PC-3 (cell line): Measurements from ENCODE around the gene RIPOR2. TPM values are rescaled to one million over a fixed set of nuclear protein-coding genes. Genes with fewer than 3 reads are reported as not detected.

Source experiments
- ATAC-seq: fragments of 200-7000 bp; cut with Tn5 transposase; 2 replicates; pipeline ENCODE4 v1.9.1; 2020; ENCODE audit warnings: mild to moderate bottlenecking, moderate library complexity
- BruUV-seq: library from RNA; stranded (reverse); fragments of 400-500 nt; replicated peaks from 2 replicates; lab custom pipeline; 2021; lab: Mats Ljungman, UMichigan
- CTCF ChIA-PET: fragments of 300-600 bp; sonication (Branson Sonifier 250); formaldehyde crosslinking; loops from one replicate; lab custom pipeline; 2022; ENCODE audit warnings: antibody characterized with exemption; lab: Charles Lee
- POLR2A ChIA-PET: fragments of 300-600 bp; sonication (Branson Sonifier 250); formaldehyde crosslinking; loops from one replicate; lab custom pipeline; 2022; ENCODE audit warnings: antibody characterized with exemption; ENCODE audit not compliant: unreplicated experiment; lab: Charles Lee
- DNase-seq: peaks from one replicate; pipeline ENCODE4 v3.0.0-alpha.2; 2015
- H2AFZ ChIP-seq: fragments of 300-600 bp; sonication (generic); 2 replicates; pipeline ENCODE4 v1.6.0; 2016; ENCODE audit warnings: antibody characterized with exemption, low read length
- H3F3A ChIP-seq: fragments of 300-600 bp; sonication (generic); one replicate; pipeline ENCODE4 v1.6.0; 2017; ENCODE audit warnings: antibody characterized with exemption, low read length, control low read depth, mild to moderate bottlenecking; ENCODE audit not compliant: unreplicated experiment
- H3K27ac ChIP-seq: fragments of 300-600 bp; sonication (generic); 2 replicates; pipeline ENCODE4 v1.5.1; 2016; ENCODE audit warnings: mild to moderate bottlenecking, low read length
- H3K27me3 ChIP-seq: fragments of 300-600 bp; sonication (generic); 2 replicates; pipeline ENCODE4 v1.6.1; 2016; ENCODE audit warnings: low read length, mixed read lengths
- H3K36me3 ChIP-seq: fragments of 300-600 bp; sonication (generic); 2 replicates; pipeline ENCODE4 v1.6.1; 2016; ENCODE audit warnings: low read depth, mixed run types, low read length, mixed read lengths
- H3K4me1 ChIP-seq: fragments of 300-600 bp; sonication (generic); 2 replicates; pipeline ENCODE4 v1.5.1; 2016; ENCODE audit warnings: low read length; ENCODE audit not compliant: insufficient read depth
- H3K4me2 ChIP-seq: fragments of 300-600 bp; sonication (generic); 2 replicates; pipeline ENCODE4 v1.6.0; 2016; ENCODE audit warnings: low read length
- H3K4me3 ChIP-seq: fragments of 300-600 bp; sonication (generic); 2 replicates; pipeline ENCODE4 v1.5.1; 2016; ENCODE audit warnings: mild to moderate bottlenecking, low read length, mixed read lengths
- H3K79me2 ChIP-seq: fragments of 300-600 bp; sonication (generic); 2 replicates; pipeline ENCODE4 v1.6.1; 2017; ENCODE audit warnings: low read length, mixed read lengths
- H3K9ac ChIP-seq: fragments of 300-600 bp; sonication (generic); 2 replicates; pipeline ENCODE4 v1.6.0; 2016; ENCODE audit warnings: mild to moderate bottlenecking, low read length
- H3K9me2 ChIP-seq: fragments of 300-600 bp; sonication (generic); replicated peaks from 2 replicates; pipeline ENCODE4 v1.6.1; 2016; ENCODE audit warnings: mixed run types, low read length, mixed read lengths
- H3K9me3 ChIP-seq: fragments of 300-600 bp; sonication (generic); 2 replicates; pipeline ENCODE4 v1.6.1; 2016; ENCODE audit warnings: low read length, mixed read lengths
- H4K20me1 ChIP-seq: fragments of 300-600 bp; sonication (generic); 2 replicates; pipeline ENCODE4 v1.6.1; 2016; ENCODE audit warnings: low read length, mixed read lengths
- CTCF ChIP-seq: fragments of 300-600 bp; sonication (generic); conservative IDR thresholded peaks from 2 replicates; pipeline ENCODE4 v1.5.1; 2017; ENCODE audit warnings: antibody characterized with exemption, low read depth, mild to moderate bottlenecking, low read length
- EZH2 ChIP-seq: fragments of 300-600 bp; sonication (generic); IDR thresholded peaks from one replicate; pipeline ENCODE4 v1.6.1; 2017; ENCODE audit warnings: antibody characterized with exemption, mild to moderate bottlenecking, low read length; ENCODE audit not compliant: unreplicated experiment
- EZH2phosphoT487 ChIP-seq: fragments of 300-600 bp; sonication (generic); IDR thresholded peaks from 2 replicates; pipeline ENCODE4 v1.6.1; 2018; ENCODE audit warnings: mild to moderate bottlenecking, antibody characterized with exemption, low read length, borderline replicate concordance
- intact Hi-C: fragments of 100-400 bp; cut with micrococcal nuclease; formaldehyde crosslinking; loops from 2 replicates; pipeline ENCODE4 v1.9.0; 2023
- total RNA-seq: library from RNA; depleted of rRNA; stranded (reverse); fragments of >200 nt; gene quantifications from 2 replicates; pipeline ENCODE4 v1.2.3, GENCODE V29; 2014

RIPOR2 gene
- total RNA-seq, 1 experiment from 2014 or later = 0.44 TPM

- Histone ChIP-seq H3K27ac (no peak overlapping the region), H4K20me1 (no peaks in the 10 kb centered on the region), H3K27me3 (no peaks in the 10 kb centered on the region), H2AFZ (no peak overlapping the region), H3K79me2 (no peaks in the 10 kb centered on the region), H3K4me1 (peaks cover 16% of the 10 kb centered on the region), H3K9ac (no peak overlapping the region), H3K9me2 (no peaks in the 10 kb centered on the region), H3K36me3 (no peaks in the 10 kb centered on the region), H3K9me3 (no peaks in the 10 kb centered on the region), H3F3A (peaks cover 3% of the 10 kb centered on the region), H3K4me3 (no peak overlapping the region), H3K4me2 (no peak overlapping the region)
- BruUV-seq = no TSS peak
- CTCF ChIA-PET = no interaction called here
- no peak for TF ChIP-seq EZH2
- no peak for TF ChIP-seq EZH2phosphoT487
- no peak for TF ChIP-seq CTCF
- DNase-seq = no peak
- POLR2A ChIA-PET = no interaction called here
- no peak for ATAC-seq
- intact Hi-C loops = no loop called here
Measured at GRCh38 chr6:24887545-24888140, 48.1 kb downstream of the RIPOR2 start.

- Histone ChIP-seq H2AFZ (no peak overlapping the region), H3K9me2 (no peaks in the 10 kb centered on the region), H3K9me3 (no peaks in the 10 kb centered on the region), H3K27me3 (no peaks in the 10 kb centered on the region), H3K27ac (peak overlapping the region; percentile 53), H3K4me3 (no peak overlapping the region), H3K9ac (no peak overlapping the region), H3K79me2 (no peaks in the 10 kb centered on the region), H4K20me1 (no peaks in the 10 kb centered on the region), H3K4me2 (peak overlapping the region; percentile 18), H3K4me1 (peaks cover 39% of the 10 kb centered on the region), H3K36me3 (no peaks in the 10 kb centered on the region), H3F3A (peaks cover 3% of the 10 kb centered on the region)
- POLR2A ChIA-PET = interaction anchor here (0.6 kb wide), 1 partner anchor 134 kb away, joined by 3 read pairs; no protein-coding TSS in a partner anchor
- CTCF ChIA-PET = no interaction called here
- intact Hi-C loops = loop anchor here (2.0 to 5.0 kb wide), 2 partner anchors 25 to 79 kb away; no protein-coding TSS in a partner anchor
- DNase-seq (peak; percentile 73), ATAC-seq (peak; percentile 34)
- BruUV-seq = no TSS peak
- no peak for TF ChIP-seq EZH2
- TF ChIP-seq EZH2phosphoT487 = no peak
- no peak for TF ChIP-seq CTCF
Measured at GRCh38 chr6:24883618-24884017, 52.1 kb downstream of the RIPOR2 start.

- Histone ChIP-seq H3K79me2 (no peaks in the 10 kb centered on the region), H3K9ac (no peak overlapping the region), H3K27ac (peak overlapping the region; percentile 53), H3K9me2 (no peaks in the 10 kb centered on the region), H2AFZ (no peak overlapping the region), H3K27me3 (no peaks in the 10 kb centered on the region), H4K20me1 (no peaks in the 10 kb centered on the region), H3K36me3 (no peaks in the 10 kb centered on the region), H3K4me3 (0 out of 2 replicates have a peak overlapping the region, but pooled peaks have one; percentile 8), H3K9me3 (no peaks in the 10 kb centered on the region), H3K4me2 (peak overlapping the region; percentile 18), H3F3A (peaks cover 3% of the 10 kb centered on the region), H3K4me1 (peaks cover 39% of the 10 kb centered on the region)
- no peak for TF ChIP-seq CTCF
- TF ChIP-seq EZH2 = no peak
- TF ChIP-seq EZH2phosphoT487 = no peak
- POLR2A ChIA-PET = no interaction called here
- DNase-seq (no peak), ATAC-seq (no peak)
- intact Hi-C loops = loop anchor here (2.0 to 5.0 kb wide), 2 partner anchors 24 to 79 kb away; no protein-coding TSS in a partner anchor
- CTCF ChIA-PET = no interaction called here
- BruUV-seq = no TSS peak
Measured at GRCh38 chr6:24882835-24883555, 52.8 kb downstream of the RIPOR2 start.
